ENCODE data around the gene KDM1B.
"Not testable (repeated sequence)": the region's sequence is repeated elsewhere in the genome, so short reads cannot be mapped to it uniquely, and the experiment has no call there.

The KDM1B gene

GRCh38 chr6:18155150-18155863 lies at the start of gene KDM1B:
Gene KDM1B, plus strand, starts transcription at chr6:18155422. Its CDS starts 4,474 bp downstream, at chr6:18159896.
- peak; percentile 98 for DNase-seq

- no peak for DNase-seq
Measured at GRCh38 chr6:18107061-18107460, 48.2 kb upstream of the KDM1B start.

GRCh38 chr6:18110162-18110561 lies 45.1 kb upstream of the KDM1B start:
- no peak for DNase-seq

- DNase-seq, result no peak
Measured at GRCh38 chr6:18115356-18115755, 39.9 kb upstream of the KDM1B start.

GRCh38 chr6:18117136-18117535 lies 38.1 kb upstream of the KDM1B start:
- DNase-seq, result no peak

- DNase-seq, result no peak
Measured at GRCh38 chr6:18118330-18118729, 36.9 kb upstream of the KDM1B start.

- DNase-seq, result no peak
Measured at GRCh38 chr6:18119236-18119635, 36.0 kb upstream of the KDM1B start.

- no peak for DNase-seq
Measured at GRCh38 chr6:18121580-18122127, 33.6 kb upstream of the KDM1B start.

GRCh38 chr6:18122128-18123093 lies 32.8 kb upstream of the KDM1B start, which contains the start of gene NHLRC1:
Gene NHLRC1, minus strand, starts transcription at chr6:18122677. Its CDS starts 71 bp downstream, at chr6:18122606.
- DNase-seq, result peak; percentile 80

- no peak for DNase-seq
Measured at GRCh38 chr6:18126121-18126520, 29.1 kb upstream of the KDM1B start.

- DNase-seq, result no peak
Measured at GRCh38 chr6:18132346-18132745, 22.9 kb upstream of the KDM1B start.

- DNase-seq, result no peak
Measured at GRCh38 chr6:18135171-18135570, 20.1 kb upstream of the KDM1B start.

GRCh38 chr6:18136260-18136659 lies 19.0 kb upstream of the KDM1B start:
- DNase-seq, result no peak

GRCh38 chr6:18138906-18139305 lies 16.3 kb upstream of the KDM1B start:
- no peak for DNase-seq

GRCh38 chr6:18139935-18140621 lies 15.1 kb upstream of the KDM1B start:
- no peak for DNase-seq

GRCh38 chr6:18141805-18142590 lies 13.2 kb upstream of the KDM1B start:
- DNase-seq, result no peak

GRCh38 chr6:18142591-18142861 lies 12.7 kb upstream of the KDM1B start:
- DNase-seq, result no peak

- DNase-seq, result no peak
Measured at GRCh38 chr6:18147160-18147559, 8.1 kb upstream of the KDM1B start.

GRCh38 chr6:18147616-18148015 lies 7.6 kb upstream of the KDM1B start:
- no peak for DNase-seq

- no peak for DNase-seq
Measured at GRCh38 chr6:18148304-18149025, 6.8 kb upstream of the KDM1B start.

- not testable (repeated sequence) for DNase-seq
Measured at GRCh38 chr6:18151391-18151790, 3.8 kb upstream of the KDM1B start.

GRCh38 chr6:18151801-18152200 lies 3.4 kb upstream of the KDM1B start:
- no peak for DNase-seq

Measured in activated CD4-positive, CD25-positive, alpha-beta regulatory T cell treated with anti-CD3 and anti-CD28 coated beads, Interleukin-2, amount 50 U/mL, for 72 hours (primary cell).